ENCODE measurements around the gene PDZD7. TPM values are rescaled to one million over a fixed set of nuclear protein-coding genes. Genes with fewer than 3 reads are reported as not detected.
A peak's percentile ranks its signal among the peaks of the same experiment; 100 is the strongest.

The PDZD7 gene
- total RNA-seq, 1 donor from 2014 or later, result 0.22 TPM

DNA sequence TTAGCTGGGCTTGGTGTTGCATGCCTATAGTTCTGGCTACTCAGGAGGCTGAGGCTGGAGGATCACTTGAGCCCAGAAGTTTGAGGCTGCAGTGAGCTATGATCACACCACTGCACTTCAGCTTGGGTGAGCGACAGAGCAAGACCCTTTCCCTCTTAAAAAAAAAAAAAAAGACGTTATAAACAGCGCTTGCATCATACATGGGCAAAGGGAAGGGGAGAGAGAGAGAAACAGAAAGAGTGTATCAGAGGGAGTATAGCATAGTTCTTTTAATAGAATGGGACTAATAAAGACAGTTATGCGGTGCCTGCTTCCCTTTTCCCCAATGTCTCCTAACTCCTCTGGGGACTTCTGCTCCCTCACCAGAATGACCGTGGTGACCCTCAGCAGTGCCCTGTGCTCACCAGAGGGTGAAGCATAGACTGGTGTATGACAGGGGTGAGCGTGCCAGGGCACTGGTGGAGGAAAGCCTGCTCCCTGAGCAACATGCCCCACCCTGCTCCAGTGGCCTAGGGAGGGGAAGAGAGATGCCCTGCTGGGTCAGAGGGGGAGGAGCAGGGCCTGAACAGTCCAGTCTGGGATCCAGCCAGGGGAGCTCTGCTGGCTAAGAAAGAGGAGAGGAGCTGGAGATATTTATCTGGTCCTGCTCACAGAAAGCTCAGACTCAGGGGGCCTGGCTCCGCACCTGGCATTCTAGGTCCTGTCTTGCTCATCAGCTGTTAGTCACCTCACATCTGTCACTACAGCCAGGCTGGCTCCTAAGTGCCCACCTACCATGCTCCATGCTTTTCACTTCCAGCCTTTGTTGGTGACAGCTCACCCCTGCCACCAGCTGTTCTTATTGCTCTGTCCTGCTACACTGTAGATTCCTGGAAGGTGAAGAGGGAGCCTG is 2.2 kb downstream of the PDZD7 start:
- DNase-seq (ENCODE audit: missing footprints) (no peak), ATAC-seq (no peak)
- intact Hi-C loops (cut with DNase I), result no loop called here

DNA sequence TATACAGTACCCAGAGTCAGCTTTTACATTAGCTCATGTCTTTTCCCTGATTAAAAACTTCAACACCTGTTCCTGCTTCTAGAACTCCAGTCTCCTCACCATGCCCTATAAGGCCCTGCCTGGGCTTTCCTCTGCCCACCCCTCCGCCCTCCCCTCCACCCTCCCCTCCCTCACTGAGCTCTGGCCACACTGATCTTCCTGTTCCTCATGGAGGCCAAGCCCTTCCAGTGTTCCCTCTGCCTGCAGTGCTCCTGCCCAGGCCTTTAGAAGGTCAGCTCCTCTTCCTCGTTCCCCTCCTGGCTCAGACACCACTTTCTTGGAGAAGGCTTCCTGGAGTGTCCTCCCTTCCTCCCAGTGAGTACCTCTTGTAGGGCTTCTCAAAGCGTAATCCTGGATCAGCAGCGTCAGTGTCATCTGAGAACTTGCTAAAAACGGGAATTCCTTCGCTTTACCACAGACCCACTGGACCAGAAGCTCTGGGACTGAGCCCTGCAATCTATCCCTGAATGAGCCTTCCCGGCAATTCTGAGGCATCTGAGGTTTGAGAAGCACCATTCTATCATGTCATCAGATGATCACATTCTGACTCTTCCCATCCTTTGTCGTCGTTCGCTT is 3.7 kb downstream of the PDZD7 start:
- DNase-seq (ENCODE audit: missing footprints), result no peak
- intact Hi-C loops (cut with DNase I), result no loop called here
- ATAC-seq, result no peak

DNA sequence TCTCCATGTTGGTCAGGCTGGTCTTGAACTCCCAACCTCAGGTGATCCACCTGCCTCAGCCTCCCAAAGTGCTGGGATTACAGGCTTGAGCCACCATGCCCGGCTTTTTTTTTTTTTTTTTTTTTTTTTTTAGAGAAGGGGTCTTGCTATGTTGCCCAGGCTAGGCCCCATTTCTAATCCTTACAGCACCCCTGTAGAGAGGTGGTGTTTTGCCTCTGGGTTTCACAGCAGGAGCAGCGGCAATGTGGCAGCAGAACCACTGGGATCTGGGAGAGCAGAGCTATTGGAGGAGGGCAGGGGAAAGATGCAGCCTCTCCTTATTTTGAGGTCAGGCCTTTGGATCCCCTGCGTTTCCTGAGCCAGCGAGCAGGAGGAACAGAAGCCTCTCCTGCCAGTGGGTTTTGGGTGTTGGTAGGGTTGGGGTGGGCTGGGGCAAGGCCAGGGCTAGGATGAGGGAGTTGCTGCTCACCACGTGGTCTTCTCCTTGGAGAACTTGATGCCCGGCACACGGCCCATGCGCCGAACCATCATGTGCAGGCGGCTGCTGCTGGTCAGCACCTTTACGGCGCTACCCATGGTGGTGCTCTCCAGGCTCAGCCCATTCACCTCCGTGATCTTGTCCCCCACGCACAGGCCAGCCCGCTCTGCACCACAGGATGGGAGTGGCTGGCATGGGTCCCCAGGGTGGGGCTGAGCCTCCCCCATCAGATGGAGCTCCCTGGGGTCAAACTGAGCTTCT is 7.8 kb downstream of the PDZD7 start:
- peak; percentile 43 for DNase-seq (ENCODE audit: missing footprints)
- intact Hi-C loops (cut with DNase I), result no loop called here
- no peak for ATAC-seq

DNA sequence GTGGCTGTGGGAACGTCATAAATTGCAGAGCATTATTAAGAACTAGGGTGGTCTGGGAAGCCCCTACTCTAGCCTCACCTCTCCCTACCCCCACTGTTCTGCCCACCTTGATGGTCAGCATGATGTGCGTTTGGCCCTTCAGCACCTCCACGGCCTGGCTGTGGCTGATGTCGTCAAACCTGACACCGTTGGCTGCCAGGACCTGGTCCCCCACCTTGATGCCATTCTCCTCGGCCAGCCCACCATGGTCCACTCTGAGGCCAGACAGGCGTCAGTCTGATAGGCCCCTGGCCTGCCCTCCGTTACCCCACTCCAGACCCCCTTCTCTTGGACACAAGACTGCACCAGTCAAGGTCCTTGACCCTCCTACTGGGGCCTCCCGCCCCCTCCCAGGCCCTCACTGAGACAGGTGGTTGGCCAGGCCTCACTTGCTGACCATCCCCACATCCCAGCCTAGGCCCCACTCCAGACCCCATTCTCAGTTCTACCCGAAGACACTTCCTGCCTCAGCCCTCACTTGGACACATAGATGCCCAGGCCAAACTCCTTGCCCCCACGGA is 9.2 kb downstream of the PDZD7 start:
- no peak for ATAC-seq
- intact Hi-C loops (cut with DNase I), result no loop called here
- no peak for DNase-seq (ENCODE audit: missing footprints)

DNA sequence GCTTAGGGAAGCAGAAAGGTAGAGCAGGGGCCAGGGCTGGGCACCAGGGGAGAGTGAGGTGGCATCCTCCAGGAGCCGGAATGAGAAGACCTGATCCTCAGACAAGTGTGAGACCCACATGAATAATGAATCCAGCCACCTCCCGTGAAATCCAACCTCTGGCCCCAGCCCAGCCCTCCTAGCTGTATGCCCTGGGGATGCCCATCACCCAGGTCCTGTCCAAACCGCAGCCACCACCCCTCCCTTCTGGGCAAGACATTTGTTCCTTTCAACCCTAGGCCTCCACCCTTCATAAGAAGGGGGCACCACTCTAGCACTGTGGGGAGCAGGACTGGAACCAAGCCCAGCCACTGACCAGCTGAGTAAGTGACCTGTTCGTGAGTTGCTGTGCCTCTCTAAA is 9.7 kb downstream of the PDZD7 start:
- DNase-seq (ENCODE audit: missing footprints), result peak; percentile 58
- intact Hi-C loops (cut with DNase I), result no loop called here
- no peak for ATAC-seq

DNA sequence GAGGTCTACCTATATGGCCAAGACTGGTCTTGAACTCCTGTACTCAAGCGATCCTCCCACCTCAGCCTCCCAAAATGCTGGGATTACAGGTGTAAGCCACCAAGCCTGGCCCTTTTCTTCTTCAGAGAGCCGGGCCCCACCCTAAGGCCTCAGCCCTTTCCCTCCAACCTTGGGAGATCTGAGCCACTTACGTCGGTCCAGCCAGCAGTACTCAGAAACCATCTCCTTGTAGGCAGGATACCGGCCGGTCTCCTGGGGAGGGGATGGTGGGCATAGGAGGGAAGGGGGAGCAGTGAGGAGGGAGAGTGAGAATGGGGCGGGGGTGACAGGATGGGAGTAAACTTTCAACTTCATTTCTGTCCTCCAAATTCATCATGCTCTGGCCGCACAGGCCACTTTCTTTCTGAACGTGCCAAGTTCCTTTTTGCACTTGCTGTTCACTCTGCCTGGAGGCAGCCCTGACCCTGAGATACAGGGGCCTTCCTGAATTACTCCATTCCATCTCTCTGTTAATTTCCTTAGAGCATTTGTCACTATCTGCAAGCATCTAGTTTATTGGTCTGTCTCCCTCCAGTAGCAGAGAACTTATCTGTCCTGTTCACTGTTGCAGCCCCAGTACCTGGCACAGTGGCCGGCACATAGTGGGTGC is 10.4 kb downstream of the PDZD7 start:
- DNase-seq (ENCODE audit: missing footprints), result no peak
- ATAC-seq, result no peak
- intact Hi-C loops (cut with DNase I), result no loop called here

DNA sequence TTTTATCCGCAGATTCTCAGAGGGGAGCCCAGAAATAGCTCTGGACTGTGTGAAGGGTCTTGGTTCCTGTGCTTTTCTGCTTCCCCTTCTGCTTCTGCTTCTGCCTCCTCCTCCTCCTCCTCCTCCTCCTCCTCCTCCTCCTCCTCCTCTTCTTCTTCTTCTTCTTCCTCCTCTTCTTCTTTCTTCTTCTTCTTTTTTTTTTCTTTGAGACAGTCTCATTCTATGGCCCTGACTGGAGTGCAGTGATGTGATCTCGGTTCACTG is 11.6 kb downstream of the PDZD7 start:
- ATAC-seq (no peak), DNase-seq (ENCODE audit: missing footprints) (no peak)
- intact Hi-C loops (cut with DNase I), result loop anchor here (10.0 kb wide), 1 partner anchor 455 kb away; no protein-coding TSS in a partner anchor

DNA sequence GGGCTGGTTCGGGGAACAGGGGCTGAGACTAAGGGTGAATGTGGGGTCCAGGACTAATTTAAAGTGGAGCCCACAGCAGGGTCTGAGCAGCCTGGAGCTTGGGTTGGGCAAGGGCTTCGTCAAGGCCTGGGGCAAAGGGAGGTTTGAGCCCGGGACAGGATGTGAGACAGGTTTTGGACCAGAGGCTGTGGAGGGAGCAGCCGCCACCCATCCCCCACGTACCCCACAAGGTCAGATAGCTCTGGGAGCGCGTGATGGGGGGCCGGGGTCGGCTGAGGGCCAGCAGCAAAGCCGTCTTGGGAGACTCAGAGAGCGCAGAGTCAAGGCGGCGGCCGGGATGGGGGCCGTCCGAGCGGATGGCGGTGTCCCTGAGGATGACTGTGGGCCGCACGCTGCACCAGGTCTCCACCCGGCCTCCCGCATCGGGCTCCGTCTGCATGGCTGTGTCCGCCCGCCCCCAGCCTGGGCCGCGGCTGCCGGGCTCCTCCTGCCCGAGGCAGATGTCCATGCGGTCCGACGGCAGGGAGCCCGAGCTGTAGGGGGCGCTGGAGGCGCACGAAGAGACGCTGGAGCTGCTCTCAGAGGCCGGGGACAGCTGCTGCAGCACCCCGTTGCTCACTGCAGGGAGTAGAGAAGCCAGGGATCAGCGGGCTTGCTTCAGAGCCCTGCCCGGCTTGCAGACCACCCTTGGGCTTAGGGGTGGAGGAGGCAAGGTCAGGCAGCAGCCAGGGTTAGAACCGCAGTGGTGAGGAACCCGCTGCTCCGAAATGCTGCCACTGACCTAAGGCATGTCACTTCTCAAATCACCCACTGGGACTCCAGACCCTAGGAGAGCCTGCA is 12.1 kb downstream of the PDZD7 start:
- ATAC-seq, result peak; percentile 69
- intact Hi-C loops (cut with DNase I), result loop anchor here (10.0 kb wide), 1 partner anchor 454 kb away; no protein-coding TSS in a partner anchor
- peak; percentile 90 for DNase-seq (ENCODE audit: missing footprints)

DNA sequence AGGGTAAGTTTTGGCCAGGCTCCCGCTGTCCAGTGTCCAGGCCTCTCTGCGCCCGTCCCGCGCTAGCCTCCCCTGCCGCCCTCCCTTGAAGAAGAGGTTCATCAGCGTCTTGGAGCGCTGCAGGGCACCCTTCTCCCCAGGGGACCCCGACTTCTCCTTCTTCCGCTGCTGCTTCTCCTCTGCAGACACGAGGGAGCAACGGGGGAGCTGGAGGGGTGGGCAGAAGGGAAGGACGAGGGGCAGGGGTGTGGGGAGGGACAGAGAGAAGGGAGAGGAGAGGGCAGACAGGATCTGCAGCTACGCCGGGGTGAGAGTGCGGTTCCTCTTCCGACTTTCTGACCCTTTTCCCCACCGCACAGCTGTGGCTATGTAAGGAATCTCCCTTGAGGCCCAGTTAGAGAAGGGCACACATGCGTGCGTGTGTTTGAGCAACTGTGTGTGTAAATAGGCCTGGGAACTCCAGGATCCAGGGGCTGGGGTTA is 12.8 kb downstream of the PDZD7 start:
- intact Hi-C loops (cut with DNase I), result loop anchor here (10.0 kb wide), 1 partner anchor 453 kb away; no protein-coding TSS in a partner anchor
- peak; percentile 7 for ATAC-seq
- DNase-seq (ENCODE audit: missing footprints), result peak; percentile 48

DNA sequence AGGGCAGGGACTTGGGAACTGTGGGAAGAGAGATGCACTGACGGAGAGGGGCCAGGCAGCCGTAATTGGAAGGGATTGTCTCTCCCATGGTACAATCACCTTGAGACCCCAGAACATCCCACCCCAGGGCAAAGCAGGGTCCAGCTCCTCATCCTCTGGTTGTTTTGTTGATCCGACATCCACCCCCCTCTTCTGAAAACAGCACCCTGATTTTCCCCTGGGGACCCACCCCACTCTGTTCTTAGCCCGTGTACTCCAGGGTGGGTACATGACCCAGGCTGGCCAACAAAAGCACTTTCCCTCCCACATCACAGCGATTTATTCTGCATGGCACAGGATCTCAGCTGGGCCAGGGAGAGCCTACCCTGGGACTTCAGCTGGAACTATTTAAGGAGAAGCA is 14.1 kb downstream of the PDZD7 start:
- no peak for ATAC-seq
- no peak for DNase-seq (ENCODE audit: missing footprints)
- intact Hi-C loops (cut with DNase I), result loop anchor here (10.0 kb wide), 1 partner anchor 452 kb away; no protein-coding TSS in a partner anchor

DNA sequence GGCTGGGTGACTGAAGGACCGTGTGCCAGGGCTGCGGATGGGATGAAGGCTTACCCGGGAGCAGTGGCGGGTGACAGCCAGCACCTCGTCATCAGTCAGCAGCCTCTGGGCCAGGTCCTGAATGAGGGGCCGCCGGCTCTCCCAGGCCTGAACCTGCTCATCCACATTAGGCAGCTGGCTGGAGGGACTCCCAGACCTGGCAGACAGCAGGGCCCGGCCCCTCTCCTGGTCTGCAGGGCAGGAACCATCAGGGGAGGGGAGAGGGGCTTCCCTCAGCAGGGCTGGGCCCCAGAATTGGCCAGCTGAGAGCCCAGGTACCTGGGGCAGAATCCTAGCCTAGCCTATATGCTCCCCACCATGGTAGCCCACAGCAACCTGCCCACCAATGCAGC is 15.4 kb downstream of the PDZD7 start:
- ATAC-seq (no peak), DNase-seq (ENCODE audit: missing footprints) (peak; percentile 47)
- intact Hi-C loops (cut with DNase I), result loop anchor here (2.0 to 10.0 kb wide), 2 partner anchors 47 to 451 kb away; partner anchors contain the start of gene SEMA4G

DNA sequence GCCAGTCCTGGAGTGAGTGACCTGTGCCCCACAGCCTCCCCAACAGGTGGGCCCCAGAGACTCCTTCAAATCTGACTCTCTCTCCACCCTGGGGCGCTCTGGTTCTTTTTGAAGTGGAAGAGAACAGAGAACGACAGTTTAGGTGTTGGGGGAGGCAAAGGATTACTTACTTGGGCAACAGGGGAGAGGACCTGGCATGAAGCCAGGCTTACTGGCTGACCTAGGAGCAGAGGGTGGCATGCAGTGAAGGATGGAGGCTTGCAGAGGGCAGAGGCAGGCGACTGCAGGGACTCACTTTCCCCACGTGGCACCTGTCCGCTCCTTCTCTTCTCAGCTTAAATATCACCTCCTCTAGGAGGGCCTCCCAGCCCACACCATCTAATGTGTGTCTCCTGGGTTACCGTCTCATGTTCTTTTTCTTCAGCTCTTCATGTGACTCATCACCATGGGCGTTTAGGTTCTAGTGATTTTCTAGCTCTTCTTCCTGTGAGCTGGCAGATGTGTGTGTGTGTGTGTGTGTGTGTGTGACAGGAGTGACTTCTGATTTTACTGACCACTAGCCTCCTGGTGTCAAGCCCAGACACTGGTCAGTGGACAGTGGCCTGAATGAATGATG is 15.9 kb downstream of the PDZD7 start:
- ATAC-seq (no peak), DNase-seq (ENCODE audit: missing footprints) (no peak)
- intact Hi-C loops (cut with DNase I), result loop anchor here (1.0 to 10.0 kb wide), 3 partner anchors 21 to 450 kb away; partner anchors contain the start of gene SEMA4G

DNA sequence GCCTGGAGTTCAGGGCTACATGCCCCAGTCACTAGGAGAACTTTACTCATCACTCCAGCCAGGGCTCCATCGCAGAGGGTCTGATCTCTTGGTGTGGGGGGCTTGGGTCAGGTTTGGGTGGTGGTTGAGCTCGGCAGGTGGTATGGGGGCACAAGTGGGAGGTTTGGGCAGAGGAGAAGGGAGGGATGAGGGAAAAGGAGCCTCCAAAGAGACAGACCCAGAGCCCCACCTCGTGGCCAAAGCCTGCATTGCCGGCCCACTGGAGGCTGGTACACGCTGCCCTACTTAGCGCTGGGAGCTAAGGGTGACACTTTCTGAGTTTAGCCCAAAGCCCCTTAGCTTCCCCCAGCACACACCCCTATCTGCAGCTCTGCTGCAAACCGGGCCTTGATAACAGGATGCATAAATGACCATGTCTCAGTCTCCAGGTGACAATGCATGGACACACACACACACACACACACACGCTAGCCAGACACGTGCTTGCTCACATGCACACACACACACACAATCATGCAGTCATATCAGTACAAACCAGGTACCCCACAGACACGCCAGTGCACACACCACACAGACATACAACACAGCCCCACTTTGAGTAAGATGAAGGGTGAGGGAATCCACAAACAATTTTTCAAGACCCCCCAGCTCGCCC is 16.6 kb downstream of the PDZD7 start:
- peak; percentile 68 for ATAC-seq
- intact Hi-C loops (cut with DNase I), result loop anchor here (1.0 to 10.0 kb wide), 3 partner anchors 20 to 450 kb away; partner anchors contain the start of gene SEMA4G
- DNase-seq (ENCODE audit: missing footprints), result peak; percentile 92

DNA sequence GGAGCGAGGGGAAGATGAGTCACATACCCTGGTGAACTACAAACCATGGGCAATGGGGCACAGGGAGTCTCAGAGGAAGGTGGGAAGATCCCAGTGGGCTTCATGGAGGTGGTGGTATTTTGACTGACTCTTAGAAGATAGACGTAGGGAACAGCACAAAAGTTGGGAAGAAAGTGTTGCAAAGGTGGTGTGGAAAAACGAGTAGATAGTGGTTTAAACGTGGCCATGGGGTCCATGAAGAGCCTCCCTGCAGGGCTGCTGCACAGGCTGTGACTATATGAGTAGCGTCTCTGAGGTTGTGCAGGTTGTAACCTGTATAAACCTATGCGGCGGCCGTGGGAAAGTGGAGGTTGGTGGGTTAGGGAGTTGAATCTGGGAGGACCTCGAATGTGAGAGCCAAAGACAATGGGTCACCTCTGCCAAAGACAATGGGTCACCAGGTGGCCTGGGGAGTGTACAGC is 17.5 kb downstream of the PDZD7 start:
- intact Hi-C loops (cut with DNase I), result loop anchor here (10.0 kb wide), 1 partner anchor 449 kb away; no protein-coding TSS in a partner anchor
- DNase-seq (ENCODE audit: missing footprints), result no peak
- no peak for ATAC-seq

DNA sequence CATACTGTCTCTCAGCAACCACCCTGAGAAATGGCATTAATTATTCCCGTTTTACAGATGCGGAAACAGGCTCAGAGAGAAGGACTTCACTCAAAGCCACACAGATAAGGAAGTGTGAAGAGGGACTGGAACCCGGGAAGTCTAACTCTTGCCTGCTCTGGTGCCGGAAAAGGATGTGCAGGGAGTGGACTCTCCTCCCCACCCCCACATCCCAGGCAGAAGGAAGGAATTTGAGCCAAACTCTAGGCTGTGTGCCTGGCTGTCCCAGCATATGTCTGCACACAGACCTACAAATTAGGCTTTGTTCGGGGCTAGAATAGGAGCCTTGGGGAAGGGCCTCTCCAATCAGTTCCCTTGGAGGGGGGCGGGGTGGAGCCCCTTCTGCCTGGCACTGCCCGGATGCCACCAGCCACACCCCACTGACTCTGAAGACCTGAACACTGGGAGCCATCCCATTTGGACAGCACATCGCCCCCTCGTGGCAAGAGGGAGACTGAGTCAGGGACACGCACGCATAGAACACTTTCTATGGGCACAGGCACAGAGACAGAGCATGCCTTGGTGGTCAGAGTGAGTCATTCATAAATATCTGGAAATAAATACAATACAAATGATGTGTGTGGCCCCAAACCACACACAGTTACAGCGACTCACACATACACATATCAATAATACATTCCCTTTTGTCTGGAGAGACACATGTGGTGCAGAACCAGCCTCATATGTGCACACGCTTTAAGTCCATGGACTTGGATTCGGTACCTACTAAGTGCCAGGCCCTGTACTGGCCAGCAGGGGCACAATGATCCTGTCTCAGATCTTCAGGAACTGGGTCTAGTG is 18.2 kb downstream of the PDZD7 start:
- peak; percentile 92 for ATAC-seq
- intact Hi-C loops (cut with DNase I), result loop anchor here (1.0 to 10.0 kb wide), 2 partner anchors 13 to 448 kb away; partner anchors contain the start of gene LZTS2
- DNase-seq (ENCODE audit: missing footprints), result peak; percentile 91

All from Right ventricle myocardium inferior (tissue), 1 donor.